Calu3 (cell line): ENCODE measurements around the gene EFCAB6. TPM values are rescaled to one million over a fixed set of nuclear protein-coding genes. Genes with fewer than 3 reads are reported as not detected.

ENCODE experiments used
- BruUV-seq: library from RNA; stranded (reverse); fragments of 400-500 nt; replicated peaks from 2 replicates; lab custom pipeline; 2021; lab: Mats Ljungman, UMichigan
- CTCF ChIA-PET: fragments of 300-600 bp; sonication (Branson Sonifier 250); formaldehyde crosslinking; loops from one replicate; lab custom pipeline; 2022; ENCODE audit warnings: antibody characterized with exemption; lab: Charles Lee
- DNase-seq: peaks from one replicate; pipeline ENCODE4 v3.0.0; 2022
- H3K27ac Mint-ChIP-seq: one replicate; pipeline ENCODE4 v1.8.0; 2022; ENCODE audit warnings: mixed read lengths; ENCODE audit not compliant: unreplicated experiment
- H3K27me3 Mint-ChIP-seq: one replicate; pipeline ENCODE4 v1.8.0; 2022; ENCODE audit warnings: mixed read lengths; ENCODE audit not compliant: unreplicated experiment
- H3K36me3 Mint-ChIP-seq: one replicate; pipeline ENCODE4 v1.8.0; 2022; ENCODE audit warnings: mild to moderate bottlenecking, moderate library complexity, mixed read lengths; ENCODE audit not compliant: insufficient read depth, unreplicated experiment
- H3K4me1 Mint-ChIP-seq: one replicate; pipeline ENCODE4 v1.8.0; 2022; ENCODE audit warnings: mild to moderate bottlenecking, low read depth, mixed read lengths; ENCODE audit not compliant: unreplicated experiment
- H3K4me3 Mint-ChIP-seq: one replicate; pipeline ENCODE4 v1.8.0; 2022; ENCODE audit warnings: mild to moderate bottlenecking, low read depth, moderate library complexity, mixed read lengths; ENCODE audit not compliant: unreplicated experiment
- H3K9me3 Mint-ChIP-seq: one replicate; pipeline ENCODE4 v1.8.0; 2022; ENCODE audit warnings: low read depth, mixed read lengths; ENCODE audit not compliant: unreplicated experiment
- intact Hi-C: fragments of 100-400 bp; cut with micrococcal nuclease; formaldehyde crosslinking; loops from one replicate; pipeline ENCODE4 v1.10.0; 2022; ENCODE audit not compliant: unreplicated experiment
- total RNA-seq: library from RNA; stranded (reverse); gene quantifications from 2 replicates; pipeline ENCODE4 v1.2.3, GENCODE V29; 2022
- TF ChIP-seq, protein P1 (sequence below): fragments of 200-600 bp; IDR thresholded peaks from one replicate; pipeline ENCODE4 v1.8.0; 2022; ENCODE audit warnings: antibody characterized with exemption; ENCODE audit not compliant: unreplicated experiment

EFCAB6 gene
- total RNA-seq, 1 experiment from 2014 or later = 2.2 TPM

DNA sequence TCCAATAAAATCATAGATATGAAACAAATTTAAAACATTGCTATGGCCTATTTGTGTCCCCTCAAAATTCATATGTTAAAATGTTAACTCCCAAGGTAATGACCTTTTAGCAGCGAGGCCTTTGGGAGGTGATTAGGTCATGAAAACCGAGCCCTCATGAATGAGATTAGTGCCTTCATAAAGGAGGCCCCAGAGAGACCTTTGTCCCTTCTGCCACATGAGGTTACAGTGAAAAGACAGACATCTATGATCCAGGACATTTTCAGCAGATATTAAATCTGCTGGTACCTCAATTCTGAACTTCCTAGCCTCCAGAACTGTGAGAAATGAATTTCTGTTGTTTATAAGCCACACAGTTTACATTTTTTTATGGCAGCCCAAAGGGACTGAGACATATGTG is 228.6 kb downstream of the EFCAB6 start:
- Mint-ChIP-seq H3K4me1 (no peaks in the 10 kb centered on the region), H3K36me3 (no peaks in the 10 kb centered on the region), H3K4me3 (no peak overlapping the region), H3K27me3 (peaks cover 30% of the 10 kb centered on the region), H3K27ac (no peak overlapping the region), H3K9me3 (peaks cover 6% of the 10 kb centered on the region)
- DNase-seq = no peak
- intact Hi-C loops = no loop called here
- no TSS peak for BruUV-seq
- TF ChIP-seq, protein P1, sequence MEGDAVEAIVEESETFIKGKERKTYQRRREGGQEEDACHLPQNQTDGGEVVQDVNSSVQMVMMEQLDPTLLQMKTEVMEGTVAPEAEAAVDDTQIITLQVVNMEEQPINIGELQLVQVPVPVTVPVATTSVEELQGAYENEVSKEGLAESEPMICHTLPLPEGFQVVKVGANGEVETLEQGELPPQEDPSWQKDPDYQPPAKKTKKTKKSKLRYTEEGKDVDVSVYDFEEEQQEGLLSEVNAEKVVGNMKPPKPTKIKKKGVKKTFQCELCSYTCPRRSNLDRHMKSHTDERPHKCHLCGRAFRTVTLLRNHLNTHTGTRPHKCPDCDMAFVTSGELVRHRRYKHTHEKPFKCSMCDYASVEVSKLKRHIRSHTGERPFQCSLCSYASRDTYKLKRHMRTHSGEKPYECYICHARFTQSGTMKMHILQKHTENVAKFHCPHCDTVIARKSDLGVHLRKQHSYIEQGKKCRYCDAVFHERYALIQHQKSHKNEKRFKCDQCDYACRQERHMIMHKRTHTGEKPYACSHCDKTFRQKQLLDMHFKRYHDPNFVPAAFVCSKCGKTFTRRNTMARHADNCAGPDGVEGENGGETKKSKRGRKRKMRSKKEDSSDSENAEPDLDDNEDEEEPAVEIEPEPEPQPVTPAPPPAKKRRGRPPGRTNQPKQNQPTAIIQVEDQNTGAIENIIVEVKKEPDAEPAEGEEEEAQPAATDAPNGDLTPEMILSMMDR = no peak
- CTCF ChIA-PET = interaction anchor here (0.5 kb wide), 1 partner anchor 328 kb away, joined by 4 read pairs; no protein-coding TSS in a partner anchor

DNA sequence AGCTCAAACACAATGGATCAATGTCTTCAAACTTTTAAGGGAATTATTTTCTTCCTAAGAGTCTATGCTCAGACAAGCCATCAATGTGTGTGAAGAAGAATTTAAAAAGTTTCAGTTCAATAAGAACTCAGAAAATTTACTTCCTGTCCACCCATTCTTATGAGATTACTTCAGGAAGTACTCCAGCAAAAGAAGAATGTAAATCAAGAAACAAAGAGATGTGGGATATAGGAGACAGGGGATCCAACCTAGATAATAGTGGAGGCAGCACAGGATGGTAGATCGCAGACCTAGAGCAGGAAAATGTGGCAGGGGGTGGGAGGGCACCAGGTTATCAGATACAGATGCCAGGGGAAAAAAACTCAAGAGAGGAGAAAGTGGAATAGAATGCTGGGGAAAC is 229.7 kb downstream of the EFCAB6 start:
- no peak overlapping the region for H3K27ac Mint-ChIP-seq

DNA sequence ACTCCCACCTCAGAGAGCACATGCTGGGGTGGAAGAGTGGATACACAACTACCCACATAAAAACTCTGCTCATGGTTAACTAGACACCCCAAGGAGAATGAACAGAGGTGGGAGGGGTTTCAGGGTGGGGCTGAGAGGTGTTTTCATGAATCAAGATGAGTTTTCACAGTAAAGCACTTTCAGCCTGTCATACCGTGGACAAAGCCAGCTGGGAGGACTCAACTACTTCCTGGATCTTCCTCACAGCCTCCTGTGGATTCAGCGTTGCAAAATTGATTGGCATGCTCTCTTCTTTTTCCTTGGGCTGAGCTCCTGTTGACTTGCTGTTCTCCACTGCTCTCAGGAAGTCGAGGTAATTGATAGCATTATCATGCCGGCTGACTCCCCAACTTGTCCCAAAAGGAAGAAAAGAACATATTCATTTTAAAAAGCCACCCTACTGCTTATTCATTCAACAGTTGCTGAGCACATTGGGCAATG is 231.8 kb downstream of the EFCAB6 start:
- intact Hi-C loops = no loop called here
- CTCF ChIA-PET = no interaction called here
- peaks cover 6% of the 10 kb centered on the region for H3K9me3 Mint-ChIP-seq
- no peaks in the 10 kb centered on the region for H3K36me3 Mint-ChIP-seq
- H3K27ac Mint-ChIP-seq = no peak overlapping the region
- no peak overlapping the region for H3K4me3 Mint-ChIP-seq
- TF ChIP-seq, protein P1 = no peak
- H3K4me1 Mint-ChIP-seq = no peaks in the 10 kb centered on the region
- DNase-seq = no peak
- peaks cover 17% of the 10 kb centered on the region for H3K27me3 Mint-ChIP-seq
- BruUV-seq = no TSS peak

More for the DNA sequence above, 229.7 kb downstream of the EFCAB6 start:
- H3K36me3 Mint-ChIP-seq = no peaks in the 10 kb centered on the region
- peaks cover 6% of the 10 kb centered on the region for H3K9me3 Mint-ChIP-seq
- no peaks in the 10 kb centered on the region for H3K4me1 Mint-ChIP-seq
- intact Hi-C loops = no loop called here
- no TSS peak for BruUV-seq
- CTCF ChIA-PET = no interaction called here
- H3K27me3 Mint-ChIP-seq = peaks cover 30% of the 10 kb centered on the region
- TF ChIP-seq, protein P1 = no peak
- no peak overlapping the region for H3K4me3 Mint-ChIP-seq
- DNase-seq = no peak

DNA sequence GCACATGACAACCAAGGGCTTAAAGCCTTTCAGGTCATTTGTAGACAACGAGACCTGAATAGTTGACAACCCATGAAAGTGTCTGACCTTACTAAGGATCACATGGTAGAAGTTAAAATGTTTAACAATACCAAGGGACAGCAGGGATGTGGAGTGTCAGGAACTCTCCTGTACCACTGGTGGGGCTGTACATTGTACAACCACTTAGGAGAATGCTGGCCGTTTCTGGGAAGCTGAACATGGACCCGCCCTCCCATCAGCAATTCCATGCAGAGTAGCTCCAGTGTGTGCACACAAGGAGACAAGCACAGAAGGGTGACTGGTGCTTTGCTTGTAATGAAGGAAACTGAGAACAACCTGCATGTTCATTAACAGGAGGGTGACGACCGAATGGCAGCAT is 237.4 kb downstream of the EFCAB6 start:
- no peak for DNase-seq
- peaks cover 29% of the 10 kb centered on the region for H3K27me3 Mint-ChIP-seq
- no TSS peak for BruUV-seq
- no peak overlapping the region for H3K4me3 Mint-ChIP-seq
- CTCF ChIA-PET = interaction anchor here (1.1 to 1.5 kb wide), 2 partner anchors 8 to 14 kb away, joined by 4 read pairs; no protein-coding TSS in a partner anchor
- no peaks in the 10 kb centered on the region for H3K4me1 Mint-ChIP-seq
- no peaks in the 10 kb centered on the region for H3K36me3 Mint-ChIP-seq
- no peak overlapping the region for H3K27ac Mint-ChIP-seq
- intact Hi-C loops = no loop called here
- TF ChIP-seq, protein P1 = no peak
- no peaks in the 10 kb centered on the region for H3K9me3 Mint-ChIP-seq
